Stromal cell of bone marrow (primary cell): ENCODE data around the gene DACH1.

Experiments
- DNase-seq: peaks from one replicate; pipeline ENCODE4 v3.0.0-alpha.2; 2012; ENCODE audit warnings: low read depth

Gene DACH1

DNA sequence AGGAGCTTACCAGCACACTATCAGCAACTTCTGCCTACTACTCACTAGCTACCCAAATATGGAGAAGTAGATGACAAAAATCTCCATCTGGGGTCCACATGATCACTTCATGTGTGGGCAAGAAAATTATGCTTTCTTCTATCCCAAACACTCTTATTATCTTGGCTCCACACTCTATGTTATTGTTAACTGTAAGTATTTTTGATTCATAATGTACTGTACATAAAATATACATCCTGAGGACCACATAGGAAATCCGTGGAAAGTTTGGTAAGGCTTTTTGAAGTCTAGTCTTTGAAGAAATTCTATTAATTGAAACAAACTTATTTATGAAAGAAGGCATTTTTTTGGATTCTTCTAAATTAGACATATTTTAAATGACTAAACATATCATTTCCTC, 378.8 kb downstream of the DACH1 start:
- no peak for DNase-seq

- no peak for DNase-seq
Observed at GRCh38 chr13:71485913-71486312, 381.1 kb downstream of the DACH1 start.

GRCh38 chr13:71483733-71484132, 383.3 kb downstream of the DACH1 start:
- DNase-seq: no peak

DNA sequence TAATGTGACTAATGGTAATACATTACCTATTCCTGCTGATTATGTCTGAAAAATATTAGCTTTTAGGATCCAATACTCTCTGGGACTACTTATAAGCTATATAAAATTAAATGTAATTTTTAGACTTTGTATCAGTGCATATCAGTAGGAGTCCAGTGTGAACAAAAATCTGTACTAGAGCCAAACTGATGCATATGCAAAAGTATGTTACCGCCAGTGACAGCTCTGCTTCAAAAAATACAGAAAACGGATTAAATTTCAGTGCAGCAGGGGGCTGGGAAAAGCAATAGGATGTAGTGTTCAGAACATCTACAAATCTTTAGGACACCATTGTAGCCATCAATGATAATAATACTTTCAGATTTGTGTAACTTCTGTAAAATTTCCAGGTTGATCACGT, 385.5 kb downstream of the DACH1 start:
- DNase-seq: no peak

- DNase-seq: no peak
Observed at GRCh38 chr13:71481046-71481445, 386.0 kb downstream of the DACH1 start.

DNA sequence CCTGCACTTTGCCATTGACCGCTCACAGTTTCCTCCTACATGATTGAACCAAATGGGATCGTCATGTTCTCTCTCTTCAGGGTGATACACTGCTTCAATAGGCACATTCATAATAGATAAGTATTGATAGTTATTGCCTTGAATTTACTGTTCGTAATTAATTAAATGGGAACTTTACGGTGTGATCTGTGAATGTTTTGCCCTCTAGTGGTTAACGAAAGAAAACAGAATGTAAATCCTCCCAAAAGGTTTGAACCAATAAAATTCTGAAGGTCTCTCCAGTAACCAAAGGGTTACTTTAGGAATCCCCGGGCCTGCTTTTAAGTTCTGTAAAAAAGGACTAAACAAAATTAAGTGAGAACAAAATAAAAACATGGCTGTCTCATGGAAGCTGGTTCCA, 389.3 kb downstream of the DACH1 start:
- no peak for DNase-seq

GRCh38 chr13:71474936-71475335, 392.1 kb downstream of the DACH1 start:
- DNase-seq: no peak

- no peak for DNase-seq
Observed at GRCh38 chr13:71469626-71470025, 397.4 kb downstream of the DACH1 start.

- no peak for DNase-seq
Observed at GRCh38 chr13:71464686-71465085, 402.3 kb downstream of the DACH1 start.

- no peak for DNase-seq
Observed at GRCh38 chr13:71461892-71462291, 405.1 kb downstream of the DACH1 start.

DNA sequence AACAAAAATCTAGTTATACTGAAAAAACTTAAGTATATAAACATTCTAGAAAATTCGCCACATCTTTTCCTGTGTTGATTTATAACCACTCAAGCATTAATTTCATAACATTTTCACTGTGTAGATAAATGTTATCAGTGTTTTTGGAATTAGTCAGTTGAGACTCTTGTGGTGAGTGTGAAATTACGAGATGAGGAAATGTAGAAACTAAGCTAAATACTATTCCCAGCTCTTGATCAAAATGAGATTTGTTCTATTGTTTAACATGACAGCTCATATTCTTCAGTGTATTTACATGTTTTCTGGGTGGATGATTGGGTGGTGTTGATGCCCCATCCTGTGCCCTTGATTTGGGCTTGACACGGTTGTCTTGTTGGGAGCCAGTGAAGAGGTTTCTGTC, 406.8 kb downstream of the DACH1 start:
- DNase-seq: no peak

GRCh38 chr13:71459708-71460107, 407.3 kb downstream of the DACH1 start:
- no peak for DNase-seq

DNA sequence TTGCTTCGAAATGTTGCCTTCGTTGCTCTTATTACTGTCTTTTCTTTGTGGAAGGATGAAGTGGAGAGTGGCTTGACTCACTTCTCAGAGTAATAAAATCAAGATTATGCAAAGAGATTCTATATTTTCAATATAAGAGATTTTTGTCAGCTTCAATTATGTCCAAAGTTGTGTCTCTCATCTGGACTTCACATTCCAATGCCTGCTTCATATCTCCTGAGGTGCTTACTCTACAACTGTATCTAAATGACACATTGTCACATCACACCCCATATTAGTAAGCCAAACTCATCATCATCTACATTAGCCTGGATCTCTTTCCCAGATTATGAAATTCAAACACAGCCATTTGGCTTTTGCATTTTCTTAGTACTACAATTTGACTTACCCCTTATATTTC, 409.4 kb downstream of the DACH1 start:
- DNase-seq: no peak

GRCh38 chr13:71456136-71456535, 410.9 kb downstream of the DACH1 start:
- no peak for DNase-seq

GRCh38 chr13:71454509-71454908, 412.5 kb downstream of the DACH1 start:
- no peak for DNase-seq

- no peak for DNase-seq
Observed at GRCh38 chr13:71448080-71448630, 418.8 kb downstream of the DACH1 start.

DNA sequence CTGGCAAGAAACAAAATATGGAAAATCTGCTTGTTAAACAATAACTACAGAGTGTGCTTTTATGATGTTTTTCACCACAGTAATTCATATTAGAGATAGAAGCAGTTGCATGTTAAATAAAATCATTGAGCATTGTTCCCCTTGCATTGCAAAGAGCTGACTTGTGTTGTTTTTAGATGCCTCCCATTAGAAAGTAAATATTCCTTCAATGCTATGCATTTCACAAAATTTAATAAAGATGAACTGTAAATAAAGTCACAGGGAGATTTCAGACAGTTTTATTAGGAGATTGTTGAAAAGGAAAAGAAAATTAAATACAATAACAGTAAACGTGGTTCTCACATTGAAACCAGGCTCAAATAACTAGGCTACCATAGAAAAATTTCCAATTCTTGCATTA, 429.3 kb downstream of the DACH1 start:
- DNase-seq: no peak

DNA sequence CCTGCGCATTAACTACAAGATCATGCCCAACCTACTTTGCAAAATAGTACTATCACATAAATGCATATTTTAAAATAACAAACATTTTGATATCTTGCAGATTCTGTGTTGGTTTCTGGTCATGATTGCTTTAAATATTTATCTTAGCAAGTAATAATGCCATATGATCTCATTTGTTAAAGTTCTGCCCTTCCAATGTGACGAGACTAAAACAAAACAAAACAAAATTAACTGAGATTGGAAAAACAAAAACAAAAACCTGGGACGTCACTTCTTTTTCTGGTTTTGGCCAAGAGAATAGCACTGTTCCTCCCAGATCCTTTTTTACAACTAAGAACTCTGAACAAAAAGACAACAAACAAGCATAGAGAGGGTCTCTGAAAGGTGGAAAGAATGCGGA, 436.3 kb downstream of the DACH1 start:
- DNase-seq: no peak

DNA sequence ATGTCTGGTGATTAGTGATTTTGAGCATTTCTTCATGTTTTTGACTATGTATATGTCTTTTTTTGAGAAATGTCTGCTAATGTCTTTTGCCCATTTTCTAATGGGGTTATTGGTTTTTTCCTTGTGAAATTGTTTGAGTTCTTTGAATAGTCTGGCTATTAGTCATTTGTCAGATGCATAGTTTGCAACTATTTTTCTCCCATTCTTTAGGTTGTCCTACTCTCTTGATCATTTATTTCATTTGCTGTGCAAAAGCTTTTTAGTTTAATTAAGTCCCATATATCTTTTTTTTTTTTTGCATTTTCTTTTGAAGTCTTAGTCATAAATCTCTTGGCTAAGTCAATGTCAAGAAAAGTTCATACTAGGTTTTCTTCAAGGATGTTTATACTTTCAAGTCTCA, 449.8 kb downstream of the DACH1 start:
- no peak for DNase-seq

GRCh38 chr13:71412231-71412630, 454.8 kb downstream of the DACH1 start:
- DNase-seq: no peak

DNA sequence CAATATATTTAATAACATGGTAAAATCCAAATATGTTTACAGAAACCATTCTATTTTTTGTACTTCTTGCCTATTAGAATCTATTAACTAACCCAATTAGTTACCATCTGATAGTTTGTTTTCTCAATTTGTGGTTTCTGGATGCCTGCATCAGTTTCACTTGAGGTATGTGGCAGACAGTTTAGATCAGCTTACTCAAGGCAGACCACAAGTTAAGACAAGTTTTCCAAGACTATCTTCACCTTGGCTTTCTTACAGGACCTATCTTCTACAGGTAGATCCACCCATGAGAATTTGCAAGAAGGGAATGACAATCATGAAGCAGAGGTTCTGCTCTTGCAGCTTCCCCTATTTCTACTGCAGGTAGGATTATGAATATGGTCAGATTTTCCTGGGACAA, 458.6 kb downstream of the DACH1 start:
- no peak for DNase-seq

DNA sequence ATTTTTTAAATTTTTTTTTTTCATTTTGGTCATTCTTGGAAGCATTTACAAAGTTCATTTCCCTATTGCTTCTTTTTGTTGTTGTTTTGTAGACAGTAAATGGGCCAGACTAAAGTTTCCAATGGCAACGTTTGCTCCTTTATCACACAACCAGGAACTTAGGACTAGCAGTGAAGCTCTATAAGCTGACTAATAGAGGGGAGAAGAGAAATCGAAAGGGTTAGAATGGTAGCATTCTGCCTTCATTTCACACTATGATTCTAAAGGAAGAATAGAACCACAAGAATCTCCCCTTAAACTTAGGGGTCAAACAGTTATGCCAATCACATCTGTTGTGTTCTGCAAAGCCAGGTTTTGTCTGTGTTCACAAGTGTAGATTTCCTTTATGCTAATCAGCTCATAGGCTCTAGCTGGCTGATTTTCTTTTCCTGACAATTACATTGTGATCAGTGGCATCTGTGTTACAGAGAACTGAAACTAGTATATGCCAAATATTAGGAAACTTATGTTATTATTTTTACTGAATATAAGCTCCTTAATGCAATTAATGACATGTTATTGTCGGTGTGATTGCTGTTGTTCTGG, 467.3 kb downstream of the DACH1 start:
- DNase-seq: no peak

GRCh38 chr13:71396149-71396548, 470.9 kb downstream of the DACH1 start:
- DNase-seq: no peak

- no peak for DNase-seq
Observed at GRCh38 chr13:71395053-71395452, 472.0 kb downstream of the DACH1 start.

GRCh38 chr13:71394176-71394575, 472.8 kb downstream of the DACH1 start:
- no peak for DNase-seq
